HEK293T (cell line): ENCODE measurements around the gene ZNF385C.

Experiments used
- ARNT ChIP-seq: fragments of 450-650 bp; IDR thresholded peaks from 2 replicates; pipeline ENCODE4 v1.6.1; 2017; ENCODE audit warnings: mild to moderate bottlenecking
- BHLHE40 ChIP-seq: fragments of 450-650 bp; IDR thresholded peaks from 2 replicates; pipeline ENCODE4 v1.6.1; 2016; ENCODE audit warnings: mild to moderate bottlenecking, moderate library complexity, borderline replicate concordance
- FOXA1 ChIP-seq: fragments of 450-650 bp; IDR thresholded peaks from 2 replicates; pipeline ENCODE4 v1.6.1; 2016; ENCODE audit warnings: mild to moderate bottlenecking
- FOXM1 ChIP-seq: fragments of 450-650 bp; IDR thresholded peaks from 2 replicates; pipeline ENCODE4 v1.6.1; 2017; ENCODE audit warnings: mild to moderate bottlenecking, borderline replicate concordance
- L3MBTL2 ChIP-seq: fragments of 450-650 bp; conservative IDR thresholded peaks from 2 replicates; pipeline ENCODE4 v1.6.1; 2016; ENCODE audit warnings: mild to moderate bottlenecking
- NFRKB ChIP-seq: fragments of 450-650 bp; IDR thresholded peaks from 2 replicates; pipeline ENCODE4 v1.6.1; 2016; ENCODE audit warnings: mild to moderate bottlenecking, moderate library complexity
- PKNOX1 ChIP-seq: fragments of 450-650 bp; IDR thresholded peaks from 2 replicates; pipeline ENCODE4 v1.6.1; 2016
- SP1 ChIP-seq: fragments of 450-650 bp; IDR thresholded peaks from 2 replicates; pipeline ENCODE4 v1.6.1; 2017
- TARDBP ChIP-seq: fragments of 450-650 bp; IDR thresholded peaks from 2 replicates; pipeline ENCODE4 v1.6.1; 2016

DNA sequence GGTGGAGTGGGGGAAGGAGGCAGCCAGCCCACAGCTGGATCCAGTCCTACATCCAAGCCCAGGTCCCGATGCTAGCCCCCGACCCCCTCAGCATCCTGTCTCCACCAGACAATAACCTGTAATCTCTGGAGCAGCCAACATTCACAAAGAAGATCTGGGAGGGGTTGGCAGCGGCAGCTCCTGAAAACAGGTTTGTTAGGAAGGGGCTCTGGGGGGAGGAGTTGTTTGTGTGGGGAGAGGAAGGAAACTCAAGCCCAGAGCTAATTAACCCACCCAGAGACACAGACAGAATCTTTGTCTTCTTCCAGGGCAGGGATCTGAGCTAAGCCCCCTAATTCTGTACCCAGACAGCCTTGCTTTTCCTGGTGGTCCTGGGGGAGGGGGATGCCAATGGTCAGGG is 43.2 kb downstream of the ZNF385C start:
- TF ChIP-seq FOXA1 (no peak), SP1 (no peak), TARDBP (no peak), BHLHE40 (no peak), FOXM1 (no peak), ARNT (no peak), PKNOX1 (no peak), L3MBTL2 (no peak), NFRKB (no peak)
